Testis (tissue), 3 donors: ENCODE measurements around the gene MRPS2. TPM values are rescaled to one million over a fixed set of nuclear protein-coding genes. Genes with fewer than 3 reads are reported as not detected.
"Not testable (repeated sequence)": the region's sequence is repeated elsewhere in the genome, so short reads cannot be mapped to it uniquely, and the experiment has no call there.

Source experiments
- DNase-seq: peaks from one replicate; pipeline ENCODE4 v3.0.0-alpha.2; 2019
- H3K27ac ChIP-seq, 2 donors: fragments of 200-600 bp; sonication (generic); one replicate each; pipeline ENCODE4 v1.5.1; 2019
- H3K27me3 ChIP-seq: fragments of 200-600 bp; sonication (generic); one replicate; pipeline ENCODE4 v1.5.1; 2019
- H3K36me3 ChIP-seq: fragments of 200-600 bp; sonication (generic); one replicate; pipeline ENCODE4 v1.5.1; 2017; ENCODE audit warnings: low read depth; ENCODE audit errors: missing control alignments
- H3K4me1 ChIP-seq: fragments of 200-600 bp; sonication (generic); one replicate; pipeline ENCODE4 v1.5.1; 2019
- H3K4me3 ChIP-seq, 2 donors: fragments of 200-600 bp; sonication (generic); one replicate each; pipeline ENCODE4 v1.5.1; 2017 to 2019
- H3K9me3 ChIP-seq: fragments of 200-600 bp; sonication (generic); one replicate; pipeline ENCODE4 v1.5.1; 2017
- POLR2A ChIP-seq: fragments of 450-650 bp; IDR thresholded peaks from one replicate; pipeline ENCODE4 v1.6.1; 2017; ENCODE audit warnings: antibody characterized with exemption, mild to moderate bottlenecking, moderate library complexity
- WGBS, 2 donors: methylation state at CpG; one replicate each; pipeline ENCODE4 v1.1.5; 2018; 5-methylcytosine and 5-hydroxymethylcytosine counted together
- intact Hi-C: fragments of 100-400 bp; cut with DNase I; formaldehyde crosslinking; loops from one replicate; pipeline ENCODE4 v1.15.1; 2023; ENCODE audit warnings: low total_unique reads
- polyA plus RNA-seq: library from polyadenylated mRNA; stranded (reverse); fragments of 350-450 nt; fragmentation: Illumina TruSeq; extraction: RNeasy Lipid Tissue Mini Kit (QIAGEN cat#74804); gene quantifications from one replicate; pipeline ENCODE4 v1.2.3, GENCODE V29; 2014; ENCODE audit warnings: low read depth, low replicate concordance; ENCODE audit not compliant: insufficient read depth
- total RNA-seq, 2 donors: library from RNA; depleted of rRNA; stranded (reverse); fragments of >200 nt; gene quantifications; one replicate each; pipeline ENCODE4 v1.2.3, GENCODE V29; 2016
- TF ChIP-seq, protein P1 (sequence below), 3 experiments: fragments of 450-650 bp in 2 of 3; fragments of 200-600 bp in 1 of 3; sonication (generic) in 1 of 3; IDR thresholded peaks; one replicate each; pipeline ENCODE4 v1.5.1; 2016 to 2019; ENCODE audit warnings: antibody characterized with exemption in 3 of 3, mild to moderate bottlenecking in 2 of 3, moderate library complexity in 1 of 3

Gene MRPS2
- total and polyA plus RNA-seq, 3 donors from 2014 or later = 34.7 to 40.4 (median 35.9) TPM

DNA sequence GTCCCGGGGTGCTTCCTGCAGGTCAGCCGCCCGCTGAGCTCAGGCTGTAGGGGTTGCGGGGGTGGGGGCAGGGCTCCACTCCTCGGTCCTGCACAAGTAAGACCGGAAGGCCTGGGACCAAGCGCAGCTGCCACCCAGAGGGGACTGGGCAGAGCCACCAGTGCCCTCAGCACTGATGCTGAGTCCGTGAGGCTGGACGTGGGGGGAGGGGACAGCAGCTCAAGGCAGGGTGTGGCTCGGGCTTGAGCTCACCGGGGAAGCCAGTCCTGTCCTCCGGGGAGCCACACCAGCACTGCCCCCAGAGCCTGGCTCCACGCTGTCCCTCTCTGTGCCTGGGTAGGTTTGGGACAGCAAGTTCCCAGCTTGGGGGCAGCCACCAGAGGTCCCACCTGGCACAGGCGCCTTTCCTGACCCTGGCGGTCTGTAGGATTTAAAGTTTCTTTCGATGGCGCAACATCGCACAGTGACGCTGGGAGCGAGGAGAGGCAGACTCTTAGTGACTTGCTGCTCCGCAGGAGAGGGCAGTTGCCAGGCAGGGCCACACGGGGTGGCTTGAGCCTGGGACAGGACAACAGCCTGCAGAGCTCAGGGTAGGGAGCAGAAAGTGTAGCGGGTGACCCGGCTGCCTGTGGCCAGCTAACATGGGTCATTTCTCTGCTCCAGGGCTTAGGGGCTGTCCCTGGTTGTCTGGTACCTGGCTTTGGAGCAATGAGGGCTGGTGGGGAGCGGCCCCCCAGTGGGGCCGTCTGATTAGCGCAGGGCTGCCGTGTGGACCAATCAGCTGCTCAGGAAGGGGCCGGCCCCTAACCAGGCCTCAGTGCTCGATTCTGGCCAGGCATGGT is 26.5 kb downstream of the MRPS2 start:
- Histone ChIP-seq H3K4me3 (no peak overlapping the region), H3K36me3 (no peaks in the 10 kb centered on the region), H3K27me3 (no peaks in the 10 kb centered on the region), H3K4me1 (no peaks in the 10 kb centered on the region), H3K27ac (no peak overlapping the region), H3K9me3 (no peaks in the 10 kb centered on the region)
- DNase-seq = no peak
- TF ChIP-seq, protein P1, sequence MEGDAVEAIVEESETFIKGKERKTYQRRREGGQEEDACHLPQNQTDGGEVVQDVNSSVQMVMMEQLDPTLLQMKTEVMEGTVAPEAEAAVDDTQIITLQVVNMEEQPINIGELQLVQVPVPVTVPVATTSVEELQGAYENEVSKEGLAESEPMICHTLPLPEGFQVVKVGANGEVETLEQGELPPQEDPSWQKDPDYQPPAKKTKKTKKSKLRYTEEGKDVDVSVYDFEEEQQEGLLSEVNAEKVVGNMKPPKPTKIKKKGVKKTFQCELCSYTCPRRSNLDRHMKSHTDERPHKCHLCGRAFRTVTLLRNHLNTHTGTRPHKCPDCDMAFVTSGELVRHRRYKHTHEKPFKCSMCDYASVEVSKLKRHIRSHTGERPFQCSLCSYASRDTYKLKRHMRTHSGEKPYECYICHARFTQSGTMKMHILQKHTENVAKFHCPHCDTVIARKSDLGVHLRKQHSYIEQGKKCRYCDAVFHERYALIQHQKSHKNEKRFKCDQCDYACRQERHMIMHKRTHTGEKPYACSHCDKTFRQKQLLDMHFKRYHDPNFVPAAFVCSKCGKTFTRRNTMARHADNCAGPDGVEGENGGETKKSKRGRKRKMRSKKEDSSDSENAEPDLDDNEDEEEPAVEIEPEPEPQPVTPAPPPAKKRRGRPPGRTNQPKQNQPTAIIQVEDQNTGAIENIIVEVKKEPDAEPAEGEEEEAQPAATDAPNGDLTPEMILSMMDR (IDR thresholded peaks at IDR 0.05) = no peak
- intact Hi-C loops = no loop called here
- WGBS, 2 donors = 73 to 75% methylated on average over 12 to 30 of the region's 30 CpGs

DNA sequence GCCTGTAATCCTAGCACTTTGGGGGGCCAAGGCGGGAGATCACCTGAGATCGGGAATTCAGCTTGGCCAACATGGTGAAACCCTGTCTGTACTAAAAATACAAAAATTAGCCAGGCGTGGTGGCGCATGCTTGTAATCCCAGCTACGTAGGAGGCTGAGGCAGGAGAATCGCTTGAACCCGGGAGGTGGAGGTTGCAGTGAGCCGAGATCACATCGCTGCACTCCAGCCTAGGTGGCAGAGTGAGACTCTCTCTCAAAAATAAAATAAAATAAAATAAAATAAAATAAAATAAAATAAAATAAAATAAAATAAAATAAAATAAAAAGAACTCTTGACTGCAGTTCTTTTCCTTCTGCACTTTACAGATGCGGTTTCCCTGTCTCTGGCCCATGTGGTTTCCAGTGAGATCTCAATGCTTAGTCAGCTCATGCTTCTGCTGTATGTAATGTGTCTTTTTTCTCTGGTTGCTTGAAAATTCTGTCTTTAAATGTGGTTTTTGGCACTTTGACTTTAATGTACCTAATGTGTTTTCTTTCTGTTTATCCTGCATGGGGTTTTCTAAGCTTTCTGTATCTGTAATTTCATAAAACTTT is 28.5 kb downstream of the MRPS2 start:
- 87 to 96% methylated on average over 10 of the region's 10 CpGs for WGBS, 2 donors
- DNase-seq, intact Hi-C loops: not testable (repeated sequence)

DNA sequence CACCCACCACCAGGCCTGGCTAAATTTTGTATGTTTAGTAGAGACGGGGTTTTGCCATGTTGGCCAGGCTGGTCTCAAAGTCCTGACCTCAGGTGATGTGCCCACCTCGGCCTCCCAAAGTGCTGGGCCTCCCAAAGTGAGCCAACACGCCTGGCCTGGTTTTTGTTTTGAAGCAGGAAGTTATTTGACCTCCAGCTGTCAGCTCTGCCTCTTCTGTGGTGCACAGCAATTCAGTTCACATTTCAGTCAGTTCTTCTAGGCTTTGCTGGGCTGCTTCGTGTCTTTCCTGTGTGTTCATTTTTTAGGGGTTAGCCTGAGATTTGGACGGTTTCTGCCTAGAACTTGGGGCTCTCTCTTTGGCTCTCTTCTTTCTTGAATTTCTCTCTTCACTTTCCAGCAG is 29.7 kb downstream of the MRPS2 start:
- Histone ChIP-seq H3K4me3 (no peak overlapping the region), H3K4me1 (no peaks in the 10 kb centered on the region), H3K27me3 (no peaks in the 10 kb centered on the region), H3K9me3 (no peaks in the 10 kb centered on the region), H3K27ac (no peak overlapping the region), H3K36me3 (no peaks in the 10 kb centered on the region)
- no peak for DNase-seq
- no peak for TF ChIP-seq POLR2A
- TF ChIP-seq, protein P1 (IDR thresholded peaks at IDR 0.05) = no peak
- intact Hi-C loops = no loop called here
- 86 to 89% methylated on average over 5 of the region's 5 CpGs for WGBS, 2 donors

More for the DNA sequence above, 28.5 kb downstream of the MRPS2 start:
- not testable (repeated sequence) for H3K9me3 ChIP-seq, H3K4me3 ChIP-seq, H3K27me3 ChIP-seq, H3K36me3 ChIP-seq, H3K27ac ChIP-seq, H3K4me1 ChIP-seq

DNA sequence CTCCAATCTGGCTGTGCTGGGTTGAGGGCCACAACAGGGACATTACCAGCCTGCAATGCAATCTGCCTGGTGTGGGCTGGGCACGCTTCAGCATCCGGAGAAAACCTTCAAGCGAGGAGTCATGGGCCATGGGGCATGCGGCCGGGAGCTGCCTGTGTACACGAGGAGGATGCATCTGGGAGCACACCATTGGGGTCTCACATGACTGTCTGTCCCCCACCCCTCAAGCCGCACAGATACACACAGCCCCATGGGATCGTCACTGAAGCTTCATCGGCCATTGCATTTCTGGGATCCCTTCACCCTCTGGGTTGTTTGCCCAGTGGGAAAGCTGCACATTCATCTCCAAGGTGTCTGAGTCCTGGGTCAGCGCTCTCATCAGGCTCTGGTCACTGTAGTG is 30.6 kb downstream of the MRPS2 start:
- Histone ChIP-seq H3K27ac (no peak overlapping the region), H3K4me1 (no peaks in the 10 kb centered on the region), H3K9me3 (no peaks in the 10 kb centered on the region), H3K27me3 (no peaks in the 10 kb centered on the region), H3K36me3 (no peaks in the 10 kb centered on the region), H3K4me3 (no peak overlapping the region)
- intact Hi-C loops = no loop called here
- no peak for TF ChIP-seq POLR2A
- TF ChIP-seq, protein P1 (IDR thresholded peaks at IDR 0.05) = no peak
- 94 to 98% methylated on average over 6 to 10 of the region's 10 CpGs for WGBS, 2 donors
- no peak for DNase-seq

DNA sequence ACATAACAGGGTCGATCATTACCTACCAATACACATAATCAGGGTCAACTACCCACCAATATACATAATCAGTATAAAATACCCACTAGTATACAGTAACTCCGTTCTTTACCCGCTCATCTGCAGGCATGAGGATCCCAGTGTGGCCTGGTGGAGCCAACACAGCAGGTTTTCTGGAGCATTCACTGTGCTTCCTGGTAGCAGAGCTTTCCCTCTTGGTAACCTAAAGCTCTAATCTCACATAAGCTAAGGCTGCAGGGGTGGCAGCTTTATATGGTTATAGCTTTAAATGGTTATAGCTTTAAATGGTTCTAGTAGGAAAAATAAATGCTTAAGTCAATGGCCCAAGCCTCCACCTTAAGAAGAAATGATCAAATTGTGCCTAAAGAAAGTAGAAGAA is 32.6 kb downstream of the MRPS2 start:
- no peak for TF ChIP-seq POLR2A
- TF ChIP-seq, protein P1 (IDR thresholded peaks at IDR 0.05) = no peak
- Histone ChIP-seq H3K36me3 (no peaks in the 10 kb centered on the region), H3K9me3 (no peaks in the 10 kb centered on the region), H3K4me1 (no peaks in the 10 kb centered on the region), H3K27me3 (no peaks in the 10 kb centered on the region), H3K27ac (no peak overlapping the region), H3K4me3 (no peak overlapping the region)
- no peak for DNase-seq
- WGBS, 2 donors = 91 to 98% methylated on average over 3 of the region's 3 CpGs
- intact Hi-C loops = no loop called here
